GM18909 (cell line): ENCODE results near the gene NEGR1.
"Not testable (repeated sequence)": the region's sequence is repeated elsewhere in the genome, so short reads cannot be mapped to it uniquely, and the experiment has no call there.

ENCODE experiments used
- ATAC-seq: cut with Tn5 transposase; IDR thresholded peaks from one replicate; pipeline ENCODE4 v1.9.1; 2021; ENCODE audit warnings: mild to moderate bottlenecking; ENCODE audit not compliant: unreplicated experiment, poor library complexity

The NEGR1 gene

GRCh38 chr1:71967670-71968069 is 314.7 kb downstream of the NEGR1 start:
- ATAC-seq, result peak; percentile 94

GRCh38 chr1:71964188-71964587 is 318.2 kb downstream of the NEGR1 start:
- no peak for ATAC-seq

- ATAC-seq, result no peak
Observed at GRCh38 chr1:71956613-71957285, 325.6 kb downstream of the NEGR1 start.

DNA sequence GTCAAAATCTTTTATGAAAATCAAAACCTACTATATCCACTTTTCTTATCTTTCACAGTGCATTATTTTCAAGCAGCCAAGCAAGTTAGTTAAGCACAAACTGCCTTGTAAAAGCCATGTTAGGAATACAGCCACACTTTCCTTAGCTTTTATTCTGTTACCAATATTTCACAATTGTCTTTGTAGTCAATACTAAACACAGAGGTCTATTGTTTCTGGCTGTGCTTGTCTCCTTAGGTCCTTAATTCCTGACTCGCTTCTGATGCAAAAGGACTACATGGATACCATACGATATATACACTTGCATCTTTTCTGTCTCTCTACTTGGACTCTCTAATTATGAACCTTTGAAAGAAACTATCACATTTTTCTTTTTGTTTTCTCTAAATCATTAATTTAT is 331.8 kb downstream of the NEGR1 start:
- no peak for ATAC-seq

GRCh38 chr1:71949681-71950080 is 332.7 kb downstream of the NEGR1 start:
- no peak for ATAC-seq

- ATAC-seq, result no peak
Observed at GRCh38 chr1:71948561-71948960, 333.8 kb downstream of the NEGR1 start.

GRCh38 chr1:71944006-71944405 is 338.3 kb downstream of the NEGR1 start:
- no peak for ATAC-seq

DNA sequence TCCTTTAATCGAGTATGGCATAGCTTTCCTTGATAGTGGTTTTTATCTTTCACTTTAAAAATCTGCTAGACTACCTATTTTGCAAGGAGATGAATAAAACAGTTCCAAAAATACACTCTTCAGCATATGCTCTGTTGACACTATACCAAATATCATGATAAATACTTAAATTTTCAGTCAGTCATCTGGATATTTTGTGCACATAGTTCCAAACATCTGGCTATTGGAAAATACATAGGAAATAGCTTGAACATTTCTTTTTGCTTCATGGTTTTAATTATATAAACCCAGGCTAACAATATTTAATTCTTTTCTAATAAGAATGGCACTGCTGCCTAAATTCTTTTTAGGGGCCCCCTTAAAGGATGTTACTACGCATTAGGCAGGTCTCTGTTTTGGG is 342.1 kb downstream of the NEGR1 start:
- ATAC-seq, result no peak

GRCh38 chr1:71930511-71930910 is 351.8 kb downstream of the NEGR1 start:
- no peak for ATAC-seq

- ATAC-seq, result no peak
Observed at GRCh38 chr1:71921935-71922559, 360.3 kb downstream of the NEGR1 start.

DNA sequence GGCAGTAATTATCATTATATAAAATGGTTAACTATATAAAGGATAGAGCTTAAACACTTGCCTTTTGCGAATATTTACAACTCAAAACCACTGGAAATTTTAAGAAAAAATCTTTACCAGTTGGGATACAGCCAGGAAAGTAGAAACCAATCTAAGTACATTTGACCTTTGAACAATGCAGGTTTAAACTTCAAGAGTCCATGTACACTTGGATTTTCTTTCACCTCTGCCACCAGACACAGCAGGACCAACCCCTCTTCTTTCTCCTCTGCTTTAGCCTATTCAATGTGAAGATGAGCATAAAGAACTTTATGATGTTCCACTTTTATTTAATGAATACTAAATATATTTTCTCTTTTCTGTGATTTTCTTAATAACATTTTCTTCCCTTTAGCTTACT is 361.1 kb downstream of the NEGR1 start:
- no peak for ATAC-seq

GRCh38 chr1:71920556-71920955 is 361.8 kb downstream of the NEGR1 start:
- no peak for ATAC-seq

- ATAC-seq, result no peak
Observed at GRCh38 chr1:71919811-71920509, 362.4 kb downstream of the NEGR1 start.

- ATAC-seq, result no peak
Observed at GRCh38 chr1:71918630-71919029, 363.7 kb downstream of the NEGR1 start.

- no peak for ATAC-seq
Observed at GRCh38 chr1:71916894-71917293, 365.4 kb downstream of the NEGR1 start.

GRCh38 chr1:71914626-71915025 is 367.7 kb downstream of the NEGR1 start:
- no peak for ATAC-seq

- ATAC-seq, result no peak
Observed at GRCh38 chr1:71908871-71909390, 373.4 kb downstream of the NEGR1 start.

- no peak for ATAC-seq
Observed at GRCh38 chr1:71908303-71908702, 374.0 kb downstream of the NEGR1 start.

GRCh38 chr1:71899881-71900280 is 382.5 kb downstream of the NEGR1 start:
- ATAC-seq, result no peak

GRCh38 chr1:71888166-71888565 is 394.2 kb downstream of the NEGR1 start:
- not testable (repeated sequence) for ATAC-seq

DNA sequence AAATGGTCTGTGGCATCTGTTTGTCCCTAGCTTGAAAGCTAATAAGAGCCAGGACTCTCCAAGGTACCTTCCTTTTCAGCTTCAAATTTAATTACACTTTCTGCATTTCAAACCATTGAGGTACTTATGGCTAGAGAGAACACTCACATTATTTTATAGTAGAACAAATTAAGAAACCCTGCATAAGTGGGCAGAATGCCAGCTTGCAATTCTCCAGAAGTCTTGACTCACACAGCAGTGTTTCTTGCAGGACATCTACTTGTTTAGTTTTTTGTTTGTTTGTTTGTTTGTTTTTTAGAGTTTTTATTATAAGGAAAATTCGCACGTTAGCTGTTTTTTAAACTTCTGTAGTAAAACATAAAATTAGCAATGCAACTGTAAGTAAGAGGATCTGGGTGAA is 397.2 kb downstream of the NEGR1 start:
- ATAC-seq, result no peak
